Ramos (cell line): ENCODE data around the gene ALLC.

Experiments
- in situ Hi-C: fragments of 300-500 bp; cut with MboI; formaldehyde crosslinking; loops from one replicate; pipeline ENCODE4 v1.14.3; 2022; ENCODE audit warnings: low sequenced_read_pairs; ENCODE audit not compliant: unreplicated experiment

Gene ALLC

DNA sequence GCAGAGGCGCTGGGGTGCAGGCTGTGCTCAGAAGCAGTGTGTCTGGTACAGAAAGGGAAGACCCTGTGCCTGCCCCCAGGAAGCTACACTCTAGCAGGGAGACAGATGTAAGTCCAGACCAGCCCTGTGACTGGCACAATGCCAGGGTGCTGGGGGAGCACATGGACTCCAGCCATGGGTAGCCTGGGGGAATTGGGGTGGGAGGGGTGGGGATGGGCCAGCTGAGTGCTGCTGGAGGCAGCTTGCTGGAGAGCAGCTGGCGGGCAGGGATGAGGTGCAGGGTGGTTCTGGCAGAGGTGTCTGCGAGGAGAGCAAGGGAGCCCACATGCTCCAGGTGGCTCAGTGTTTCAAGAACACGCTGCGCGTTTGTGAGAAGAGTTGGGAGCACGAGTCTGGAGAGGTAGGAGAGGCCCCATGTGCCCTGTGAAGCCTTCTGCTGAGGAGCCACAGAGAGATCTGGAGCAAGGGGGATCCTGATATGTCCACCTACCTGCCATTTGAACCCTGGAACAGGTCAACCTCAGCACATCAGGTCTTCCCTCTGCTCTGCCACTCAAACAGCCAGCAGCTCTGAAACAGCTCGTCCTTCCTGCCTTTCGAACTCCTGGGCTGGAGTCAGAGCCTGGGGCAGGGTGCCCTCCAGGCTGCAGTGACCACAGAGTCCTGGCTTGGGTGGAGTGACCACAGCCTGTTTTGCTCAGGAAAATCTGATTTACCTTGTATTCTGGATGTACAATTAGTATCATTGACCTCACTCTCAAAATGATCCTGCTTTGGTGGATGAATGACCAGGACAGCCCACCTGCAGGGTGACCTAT is 15.1 kb downstream of the ALLC start:
- in situ Hi-C loops, result no loop called here

DNA sequence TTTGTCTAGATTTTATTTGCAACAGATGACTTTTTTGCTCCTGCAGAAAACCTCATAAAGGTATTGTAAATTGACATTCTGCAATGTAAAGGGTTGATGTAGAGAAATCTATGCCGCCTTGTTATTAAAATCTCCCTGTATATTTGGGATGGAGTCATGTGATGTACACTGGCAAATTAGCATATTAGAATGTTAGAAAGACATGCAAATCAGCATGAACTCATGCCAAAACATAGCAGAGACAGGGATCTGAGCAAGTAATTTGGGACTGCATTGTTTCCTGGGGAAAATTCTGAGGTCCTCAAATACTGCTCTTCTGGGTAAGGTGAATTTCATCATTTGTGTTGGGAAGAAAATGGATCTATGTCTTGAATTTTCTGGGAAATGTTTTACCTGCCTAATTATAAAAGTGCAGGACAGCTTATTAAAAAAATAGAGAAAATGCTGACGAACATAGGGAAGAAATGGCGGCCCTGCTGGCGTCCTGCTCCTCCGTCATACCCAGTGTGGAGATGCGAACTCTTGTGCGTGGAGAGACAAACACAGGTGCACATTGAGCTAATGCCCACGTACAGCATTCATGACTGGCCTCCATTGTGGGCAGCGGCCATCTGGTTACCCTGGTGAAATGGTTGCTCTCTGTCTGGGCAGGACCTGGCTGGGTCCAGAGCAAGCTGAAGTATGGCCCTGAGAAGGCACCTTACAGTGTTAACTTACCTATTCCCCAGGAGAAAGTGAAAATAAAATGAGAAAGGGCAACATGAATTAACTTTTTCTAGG is 16.3 kb downstream of the ALLC start:
- in situ Hi-C loops, result no loop called here

DNA sequence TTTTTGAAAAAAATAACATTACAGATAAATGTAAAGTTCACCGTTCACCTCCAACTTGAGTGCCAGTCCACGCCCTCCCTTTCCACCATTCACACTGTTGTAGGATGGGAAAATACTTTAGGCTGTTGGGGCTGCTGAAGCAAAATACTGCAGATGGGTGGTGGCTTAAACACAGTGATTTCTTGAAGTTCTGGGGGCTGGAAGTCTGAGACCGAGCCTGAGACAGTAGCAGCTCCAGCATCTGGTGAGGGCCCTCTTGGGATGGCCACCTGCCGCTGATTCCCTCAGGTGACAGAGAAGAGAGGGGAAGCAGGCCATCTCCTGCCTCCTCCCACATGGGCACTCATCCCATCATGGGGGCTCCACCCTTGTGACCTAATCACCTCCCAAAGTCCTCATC is 17.7 kb downstream of the ALLC start:
- in situ Hi-C loops, result no loop called here

DNA sequence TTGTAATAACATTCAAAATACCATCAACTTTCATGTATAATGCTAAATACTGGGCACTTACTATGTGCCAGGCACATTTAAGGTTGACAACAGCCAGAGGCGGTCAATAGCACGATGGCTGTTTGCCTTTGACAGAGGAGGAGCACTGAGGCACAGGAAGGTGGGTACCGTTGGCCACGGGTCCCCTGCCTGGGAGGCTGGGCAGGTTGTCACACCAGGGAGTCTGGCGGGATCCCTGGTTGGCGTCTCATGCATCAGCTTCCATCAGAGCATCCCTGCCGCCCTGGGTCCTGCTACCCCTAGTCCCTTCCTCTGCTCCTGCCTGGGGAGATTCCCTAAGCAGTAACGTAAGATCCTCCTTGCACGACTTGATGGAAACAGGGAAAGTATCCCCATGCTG is 19.4 kb downstream of the ALLC start:
- in situ Hi-C loops, result no loop called here

DNA sequence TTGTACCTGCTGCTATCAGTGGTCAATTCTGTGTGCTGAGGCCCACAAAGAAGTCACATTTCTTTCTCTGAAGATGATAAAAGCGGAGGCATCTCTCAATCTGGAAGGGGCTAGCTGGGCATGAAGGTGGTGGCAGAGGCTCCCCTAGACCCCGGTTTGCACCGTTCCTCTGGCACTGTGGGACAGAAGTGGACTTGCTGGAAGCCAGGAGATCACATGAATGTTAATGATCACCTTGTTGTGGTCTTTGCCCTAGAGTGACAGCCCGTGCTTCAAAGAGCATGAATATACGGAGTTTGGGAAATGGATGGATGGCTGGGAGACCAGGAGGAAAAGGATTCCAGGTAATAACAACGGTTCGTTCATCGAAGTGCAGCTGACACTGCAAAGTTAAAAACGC is 20.2 kb downstream of the ALLC start:
- in situ Hi-C loops, result no loop called here

DNA sequence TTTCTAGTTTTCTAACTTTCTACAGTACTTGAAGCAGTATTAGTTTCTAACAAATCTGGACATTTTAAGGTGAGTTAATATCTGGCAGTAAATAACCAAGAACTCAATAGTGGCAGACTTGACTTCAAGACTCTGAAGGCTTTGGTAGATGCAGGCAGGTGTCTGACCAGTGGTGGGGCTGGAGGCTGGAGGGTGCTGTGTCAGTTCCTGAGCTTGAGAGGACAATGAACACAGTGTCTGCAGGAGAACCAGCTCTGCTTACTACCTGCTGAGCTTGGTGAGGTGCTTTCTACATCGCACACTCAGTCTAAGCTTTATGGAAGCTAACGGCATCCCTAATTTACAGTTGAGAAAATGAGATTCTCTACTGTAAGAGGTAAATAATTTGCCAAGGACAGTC is 21.2 kb downstream of the ALLC start:
- in situ Hi-C loops, result no loop called here

DNA sequence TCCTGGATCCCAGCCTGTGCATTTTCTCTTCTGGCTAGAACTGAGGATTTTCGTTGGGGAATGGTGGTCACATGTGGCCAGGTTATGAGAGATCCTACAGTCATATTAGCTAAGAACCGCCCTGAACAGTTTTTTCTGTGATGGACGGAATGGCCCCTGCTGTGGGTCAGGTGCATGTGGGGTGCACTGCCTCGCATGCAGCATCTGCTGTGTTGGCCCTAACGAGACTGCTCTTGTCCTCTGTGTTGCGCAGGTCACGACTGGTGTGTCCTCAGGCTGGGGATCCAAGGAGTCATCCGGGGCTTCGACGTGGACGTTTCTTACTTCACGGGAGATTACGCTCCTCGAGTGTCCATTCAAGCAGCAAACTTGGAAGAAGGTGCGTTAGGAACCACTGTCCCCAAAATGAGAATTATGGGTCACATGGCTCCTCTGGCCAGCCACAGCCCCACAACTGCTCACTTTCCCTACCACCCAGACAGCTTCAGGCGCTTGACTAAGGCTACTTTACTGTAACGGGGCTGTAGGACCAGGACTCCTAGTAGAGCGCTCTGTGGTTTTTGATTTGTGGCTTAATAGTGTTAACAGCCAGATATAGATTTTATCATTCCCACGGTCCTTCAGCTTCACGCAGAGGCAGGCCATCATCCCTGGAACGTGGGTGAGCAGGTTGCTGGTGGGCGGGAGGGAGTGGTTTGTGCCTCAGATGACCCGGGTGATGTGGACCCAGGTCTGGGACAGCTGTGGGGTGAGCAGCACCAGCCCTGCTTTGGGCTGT is 21.8 kb downstream of the ALLC start:
- in situ Hi-C loops, result no loop called here

DNA sequence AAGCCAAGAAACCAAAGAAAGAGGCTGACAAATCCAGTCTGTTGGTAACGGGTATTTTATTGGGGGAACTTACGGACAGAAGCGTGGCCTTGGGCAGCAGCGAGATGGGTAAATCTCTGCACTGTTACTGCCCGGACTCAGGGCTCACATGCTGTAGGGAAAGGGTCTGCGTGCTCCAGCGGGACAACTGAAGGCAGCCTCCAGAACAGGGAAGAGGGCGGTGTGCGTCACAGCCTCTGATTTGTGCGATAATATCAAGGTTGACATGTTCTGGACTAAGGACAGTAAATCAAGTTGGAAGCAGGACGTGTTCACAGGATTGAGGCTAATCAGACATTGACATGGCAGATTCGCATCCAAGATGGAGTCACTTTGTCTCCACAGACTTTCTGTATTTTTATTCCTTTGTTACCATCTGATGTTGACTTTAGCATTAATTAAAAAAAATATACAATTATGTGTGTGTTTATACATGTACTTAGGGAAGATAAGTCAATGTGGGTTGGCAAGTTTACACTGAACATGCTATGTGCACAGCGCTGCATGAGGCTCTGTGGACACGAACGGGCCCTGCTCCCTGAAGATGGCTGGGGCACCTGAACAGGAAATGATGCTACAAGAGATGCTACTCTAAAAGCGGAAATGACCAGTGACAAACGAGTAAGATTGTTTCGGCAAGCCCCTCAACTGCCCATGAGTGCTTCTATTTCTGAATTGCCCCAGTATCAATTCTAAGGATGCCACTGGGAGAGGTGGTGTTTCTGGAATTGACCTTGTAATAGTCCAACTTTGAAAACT is 22.7 kb downstream of the ALLC start:
- in situ Hi-C loops, result no loop called here

DNA sequence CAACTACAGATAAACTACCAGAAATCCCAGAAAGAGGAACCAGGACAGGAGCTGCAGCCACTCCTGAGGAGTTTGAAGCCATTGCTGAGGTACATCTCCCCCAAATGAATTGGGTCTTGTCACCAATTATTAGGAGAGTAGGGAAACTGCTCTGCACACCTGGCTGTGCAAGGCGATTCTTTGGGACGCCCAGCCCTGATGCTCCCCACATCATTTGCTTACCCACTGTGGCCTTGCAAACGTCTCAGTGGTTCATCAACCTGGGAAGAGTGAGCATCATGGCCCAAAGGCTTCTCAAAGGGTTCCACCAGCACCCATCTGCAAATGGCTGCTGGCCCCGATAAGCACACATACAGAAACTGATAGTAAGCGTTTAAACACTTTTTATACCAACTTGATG is 23.6 kb downstream of the ALLC start:
- in situ Hi-C loops, result no loop called here

DNA sequence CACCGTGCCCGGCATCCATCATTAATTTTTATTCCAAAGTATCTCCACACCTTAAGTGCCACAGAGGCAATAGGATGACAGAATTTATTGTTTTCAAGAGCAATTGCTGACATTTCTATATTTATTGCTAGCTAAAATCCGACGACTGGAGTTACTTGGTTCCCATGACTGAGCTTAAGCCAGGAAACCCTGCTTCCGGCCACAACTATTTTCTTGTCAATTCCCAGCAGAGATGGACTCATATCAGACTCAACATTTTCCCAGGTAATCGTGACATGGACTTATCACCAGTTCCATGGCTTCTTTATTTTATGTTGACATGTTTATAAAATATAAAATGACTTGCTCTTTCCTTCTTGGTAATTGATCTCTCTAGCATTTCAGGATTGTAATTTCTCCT is 24.8 kb downstream of the ALLC start:
- in situ Hi-C loops, result no loop called here

DNA sequence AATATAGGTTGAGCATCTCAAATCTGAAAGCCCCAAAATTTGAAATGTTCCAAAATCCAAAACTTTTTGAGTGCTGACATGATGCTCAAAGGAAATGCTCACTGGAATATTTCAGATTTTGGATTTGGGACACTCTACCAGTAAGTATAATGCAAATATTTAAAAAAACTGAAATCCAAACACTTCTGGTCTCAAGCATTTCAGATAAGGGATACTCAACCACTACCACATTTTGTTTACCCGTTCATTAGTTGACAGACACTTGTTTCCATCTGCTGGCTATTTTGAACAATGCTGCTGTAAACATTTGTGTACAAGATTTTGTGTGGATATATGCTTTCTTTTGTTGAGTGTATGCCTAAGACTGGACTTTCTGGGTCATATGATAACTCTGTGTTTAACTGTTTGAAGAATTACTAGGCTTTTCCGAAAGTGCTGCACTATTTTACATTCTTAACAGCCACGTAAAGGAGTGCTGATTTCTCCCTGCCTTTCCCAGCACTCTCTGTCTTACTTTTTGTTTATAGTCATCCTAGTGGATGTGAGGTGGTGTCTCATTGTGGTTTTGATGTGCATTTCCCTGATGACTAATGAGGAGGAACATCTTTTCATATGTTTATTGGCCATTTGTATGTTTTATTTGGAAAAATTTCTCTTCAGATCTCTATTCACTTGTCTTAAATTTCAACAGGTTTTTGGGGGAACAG is 25.9 kb downstream of the ALLC start:
- in situ Hi-C loops, result no loop called here

DNA sequence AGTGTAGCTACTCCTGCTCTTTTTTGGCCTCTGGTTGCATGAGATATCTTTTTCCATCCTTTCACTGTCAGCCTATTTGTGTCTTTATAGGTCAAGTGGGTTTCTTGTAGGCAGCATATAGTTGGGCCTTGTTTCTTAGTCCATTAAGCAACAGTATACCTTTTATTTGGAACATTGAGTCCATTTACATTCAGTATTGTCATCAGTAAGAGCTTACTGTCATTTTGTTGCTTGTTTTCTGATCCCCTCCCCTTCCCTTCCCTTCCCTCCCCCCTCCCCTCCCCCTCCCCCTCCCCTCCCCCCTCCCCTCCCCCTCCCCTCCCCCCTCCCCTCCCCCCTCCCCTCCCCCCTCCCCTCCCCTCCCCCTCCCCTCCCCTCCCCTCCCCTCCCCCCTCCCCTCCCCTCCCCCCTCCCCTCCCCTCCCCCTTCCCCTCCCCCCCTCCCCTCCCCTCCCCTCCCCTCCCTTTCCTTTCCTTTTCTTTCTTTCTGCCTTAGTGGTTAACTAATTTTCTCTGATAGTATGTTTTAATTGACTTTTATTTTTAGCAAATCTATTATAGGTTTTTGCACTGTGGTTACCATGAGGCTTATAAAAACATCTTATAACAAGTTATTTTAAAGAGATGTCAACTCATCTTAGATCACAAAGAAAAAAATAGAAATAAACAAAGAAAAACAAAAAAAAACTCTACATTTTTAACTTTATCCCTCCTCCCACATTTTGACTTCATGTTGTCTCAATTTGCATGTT is 32.2 kb downstream of the ALLC start:
- in situ Hi-C loops, result no loop called here

DNA sequence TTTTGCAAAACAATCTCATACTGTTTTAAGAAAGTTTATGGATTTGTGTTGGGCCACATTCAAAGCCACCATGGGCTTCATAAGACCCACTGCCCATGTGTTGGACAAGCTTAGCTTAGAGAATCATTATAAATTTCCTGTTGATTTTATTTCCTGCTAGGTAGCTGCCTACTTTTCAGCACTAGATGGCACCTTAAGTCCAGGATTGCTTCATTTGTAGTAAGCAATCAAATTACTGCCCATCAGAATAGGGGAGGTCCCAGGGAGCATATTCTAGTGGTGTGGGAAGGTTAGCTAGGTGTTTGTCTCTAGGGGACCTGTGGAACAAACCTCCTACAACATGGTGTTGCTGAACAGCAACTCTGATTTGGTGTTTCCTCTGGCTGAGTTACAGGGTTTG is 34.4 kb downstream of the ALLC start:
- in situ Hi-C loops, result no loop called here

DNA sequence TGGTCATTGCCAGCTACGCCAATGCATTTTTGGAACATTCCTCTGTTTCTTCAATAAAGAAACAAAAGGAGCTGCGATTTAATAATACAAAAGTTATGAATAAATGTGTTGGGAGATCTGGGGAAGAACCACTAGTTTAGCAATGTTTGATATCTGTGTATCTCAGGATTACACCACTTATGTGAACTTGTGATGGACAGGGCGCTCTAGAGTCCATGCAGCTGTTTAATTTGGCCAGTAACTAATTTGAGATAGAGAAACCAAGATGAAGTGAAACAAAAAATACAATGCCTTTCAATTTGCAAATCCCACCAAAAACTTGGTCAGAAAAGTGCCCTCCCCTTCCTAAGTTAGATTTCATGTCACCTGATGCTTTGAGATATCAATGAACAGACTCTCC is 38.5 kb downstream of the ALLC start:
- in situ Hi-C loops, result no loop called here

DNA sequence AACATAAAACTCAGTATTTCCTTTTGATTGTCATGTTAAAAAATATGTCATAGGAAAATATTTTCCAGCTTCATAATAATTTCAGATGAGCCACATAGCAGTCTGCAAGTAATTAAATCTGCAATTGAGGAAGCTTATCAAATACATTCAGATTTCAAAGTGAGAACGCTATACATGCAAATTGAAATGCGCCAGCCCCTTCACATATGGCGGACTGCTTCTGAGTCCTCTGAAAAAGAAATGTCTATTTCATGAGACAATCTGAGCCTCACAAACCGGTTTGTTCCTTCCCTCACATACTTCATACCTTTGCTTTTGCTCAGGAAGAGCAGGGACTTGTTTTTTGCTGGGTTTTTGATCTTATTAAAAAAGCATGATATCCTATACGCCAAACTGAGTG is 43.1 kb downstream of the ALLC start:
- in situ Hi-C loops, result no loop called here

DNA sequence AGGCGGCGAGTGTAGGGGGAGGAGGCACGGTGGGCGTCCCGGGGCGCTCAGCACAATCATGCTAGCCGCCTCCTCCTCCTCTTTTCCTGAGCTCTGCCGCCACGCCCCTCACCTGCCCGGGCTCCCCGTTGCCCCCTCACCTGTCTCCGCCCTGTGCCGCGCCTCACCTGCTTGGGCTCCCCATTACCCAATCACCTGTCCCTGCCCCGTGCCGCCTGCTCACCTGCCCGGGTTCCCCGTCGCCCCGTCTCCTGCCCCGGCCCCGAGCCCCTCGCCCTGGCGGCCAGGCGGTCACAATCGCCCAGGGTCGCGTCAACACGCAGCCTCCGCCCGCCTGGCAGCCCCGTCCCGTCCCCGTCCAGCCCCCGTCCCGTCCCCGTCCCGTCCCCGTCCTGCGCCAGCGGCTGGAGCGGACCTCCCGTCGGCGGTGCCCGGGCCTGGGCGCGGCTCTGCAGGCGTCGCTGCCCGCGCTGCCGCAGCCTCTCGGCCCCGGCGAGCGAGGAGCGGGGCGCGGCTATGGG is 45.3 kb downstream of the ALLC start, which contains the start of gene DCDC2C:
TSS of gene DCDC2C (plus strand) at position 340 of the 521 bp plus-strand sequence. CDS start at position 517, 177 bp downstream.
- in situ Hi-C loops, result no loop called here

DNA sequence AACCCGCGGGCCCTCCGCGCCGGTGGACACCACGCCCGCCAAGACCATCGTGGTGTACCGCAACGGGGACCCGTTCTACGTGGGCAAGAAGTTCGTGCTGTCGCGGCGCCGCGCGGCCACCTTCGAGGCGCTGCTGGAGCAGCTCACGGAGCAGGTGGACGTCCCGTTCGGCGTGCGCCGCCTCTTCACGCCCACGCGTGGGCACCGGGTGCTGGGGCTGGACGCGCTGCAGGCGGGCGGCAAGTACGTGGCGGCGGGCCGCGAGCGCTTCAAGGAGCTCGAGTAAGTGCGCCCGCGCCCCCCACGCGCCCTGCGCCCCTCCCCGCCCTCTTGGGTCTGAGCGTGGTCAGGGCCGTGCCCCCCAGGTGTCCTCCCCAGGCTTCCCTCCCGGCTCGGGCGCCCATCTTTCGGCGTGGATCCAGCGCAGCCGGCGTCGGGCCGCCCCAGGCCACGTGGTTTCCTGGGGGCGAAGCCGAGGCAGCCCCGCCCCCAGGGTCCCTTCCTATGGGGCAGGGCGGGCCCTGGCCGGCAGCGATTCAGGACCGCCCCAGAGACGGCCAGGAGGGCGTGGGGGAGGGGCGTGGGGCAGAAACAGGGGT is 45.9 kb downstream of the ALLC start:
- in situ Hi-C loops, result no loop called here

DNA sequence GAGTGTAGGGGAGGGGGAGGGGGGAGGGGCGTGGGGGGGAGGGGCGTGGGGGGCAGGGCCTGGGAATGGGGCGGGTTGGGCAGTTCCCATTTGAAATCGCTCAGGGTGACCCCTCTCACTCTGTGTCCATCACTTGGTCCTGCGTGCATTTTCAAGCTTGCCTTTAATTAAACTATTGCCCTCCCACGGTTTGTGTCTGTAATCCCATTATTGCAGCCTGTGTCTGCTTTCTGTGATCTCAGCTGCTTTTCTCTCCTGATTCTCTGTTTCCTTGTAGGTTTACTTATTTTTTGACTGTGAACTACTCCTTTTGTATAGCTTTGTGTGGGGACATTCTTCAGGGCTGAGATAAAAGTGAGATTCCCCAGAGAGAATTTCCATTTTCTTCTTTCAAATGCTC is 46.7 kb downstream of the ALLC start:
- in situ Hi-C loops, result no loop called here
